HG03457 (cell line): ENCODE measurements around the gene HYI.

Experiments used
- ATAC-seq: cut with Tn5 transposase; IDR thresholded peaks from one replicate; pipeline ENCODE4 v1.9.1; 2021; ENCODE audit warnings: moderate number of reproducible peaks; ENCODE audit not compliant: unreplicated experiment

Gene HYI

GRCh38 chr1:43445606-43446387 lies 7.9 kb downstream of the HYI start:
- no peak for ATAC-seq

- no peak for ATAC-seq
Measured at GRCh38 chr1:43444836-43445235, 8.9 kb downstream of the HYI start.

GRCh38 chr1:43444151-43444828 lies 9.4 kb downstream of the HYI start:
- no peak for ATAC-seq

- no peak for ATAC-seq
Measured at GRCh38 chr1:43443197-43443946, 10.4 kb downstream of the HYI start.

GRCh38 chr1:43442756-43443155 lies 11.0 kb downstream of the HYI start:
- ATAC-seq, result no peak

GRCh38 chr1:43441894-43442637 lies 11.7 kb downstream of the HYI start:
- ATAC-seq, result no peak

GRCh38 chr1:43441166-43441893 lies 12.4 kb downstream of the HYI start:
- no peak for ATAC-seq

GRCh38 chr1:43440358-43440757 lies 13.4 kb downstream of the HYI start:
- ATAC-seq, result no peak

- ATAC-seq, result no peak
Measured at GRCh38 chr1:43439781-43440180, 13.9 kb downstream of the HYI start.

GRCh38 chr1:43438953-43439581 lies 14.7 kb downstream of the HYI start:
- no peak for ATAC-seq

GRCh38 chr1:43438576-43438952 lies 15.2 kb downstream of the HYI start:
- no peak for ATAC-seq

GRCh38 chr1:43438006-43438405 lies 15.7 kb downstream of the HYI start:
- no peak for ATAC-seq

GRCh38 chr1:43437031-43437973 lies 16.4 kb downstream of the HYI start:
- no peak for ATAC-seq

GRCh38 chr1:43436371-43436770 lies 17.4 kb downstream of the HYI start:
- ATAC-seq, result no peak

- ATAC-seq, result no peak
Measured at GRCh38 chr1:43435146-43436145, 18.3 kb downstream of the HYI start.

GRCh38 chr1:43434256-43434655 lies 19.5 kb downstream of the HYI start:
- no peak for ATAC-seq

GRCh38 chr1:43432907-43433306 lies 20.8 kb downstream of the HYI start:
- no peak for ATAC-seq
